GM21723 (cell line): ENCODE data around the gene BDKRB2.

Experiments used
- ATAC-seq: cut with Tn5 transposase; IDR thresholded peaks from one replicate; pipeline ENCODE4 v1.9.1; 2021; ENCODE audit warnings: mild to moderate bottlenecking, moderate library complexity; ENCODE audit not compliant: unreplicated experiment

The BDKRB2 gene

DNA sequence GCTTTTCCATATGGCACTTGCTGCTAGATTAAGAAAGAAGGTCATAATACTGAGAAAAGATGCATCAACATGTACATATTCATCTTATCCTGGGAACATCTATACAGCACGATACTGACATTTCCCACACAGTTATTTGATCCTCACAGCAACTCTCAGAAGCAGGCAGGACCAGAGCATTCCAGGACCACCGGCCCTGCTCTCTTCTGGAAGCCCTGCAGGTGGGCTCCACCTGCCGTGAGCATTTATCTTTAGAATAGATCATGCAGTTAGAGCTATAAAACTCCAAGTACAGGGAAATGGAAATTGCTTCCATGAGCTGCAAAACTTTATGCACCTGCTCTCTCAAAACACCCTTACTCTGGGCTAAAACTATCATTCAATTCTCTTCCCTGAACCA lies 45.8 kb downstream of the BDKRB2 start:
- ATAC-seq: no peak

DNA sequence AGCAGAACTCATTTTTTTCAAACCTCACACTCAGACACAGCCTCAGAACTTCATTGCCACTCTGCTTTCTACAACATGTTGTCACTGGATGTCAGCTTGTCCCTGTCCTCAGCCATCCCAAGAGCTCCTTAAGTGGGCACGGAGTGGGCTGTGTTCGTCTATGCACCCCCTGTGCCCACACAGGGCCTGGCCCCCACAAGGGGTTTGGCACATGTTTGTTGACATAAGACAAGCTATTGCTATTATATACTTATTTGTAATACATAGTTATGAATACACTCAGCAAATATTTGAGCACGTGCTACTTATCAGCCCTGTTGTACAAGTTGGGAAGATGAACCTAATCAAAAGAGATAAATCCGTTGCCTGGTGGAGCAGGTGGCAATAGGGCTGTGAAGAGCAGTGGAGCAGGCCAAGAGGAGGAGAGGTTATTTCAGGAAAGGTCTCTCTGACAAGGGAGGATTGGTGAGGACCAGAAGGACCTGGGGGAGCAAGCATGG lies 47.1 kb downstream of the BDKRB2 start:
- ATAC-seq: no peak

DNA sequence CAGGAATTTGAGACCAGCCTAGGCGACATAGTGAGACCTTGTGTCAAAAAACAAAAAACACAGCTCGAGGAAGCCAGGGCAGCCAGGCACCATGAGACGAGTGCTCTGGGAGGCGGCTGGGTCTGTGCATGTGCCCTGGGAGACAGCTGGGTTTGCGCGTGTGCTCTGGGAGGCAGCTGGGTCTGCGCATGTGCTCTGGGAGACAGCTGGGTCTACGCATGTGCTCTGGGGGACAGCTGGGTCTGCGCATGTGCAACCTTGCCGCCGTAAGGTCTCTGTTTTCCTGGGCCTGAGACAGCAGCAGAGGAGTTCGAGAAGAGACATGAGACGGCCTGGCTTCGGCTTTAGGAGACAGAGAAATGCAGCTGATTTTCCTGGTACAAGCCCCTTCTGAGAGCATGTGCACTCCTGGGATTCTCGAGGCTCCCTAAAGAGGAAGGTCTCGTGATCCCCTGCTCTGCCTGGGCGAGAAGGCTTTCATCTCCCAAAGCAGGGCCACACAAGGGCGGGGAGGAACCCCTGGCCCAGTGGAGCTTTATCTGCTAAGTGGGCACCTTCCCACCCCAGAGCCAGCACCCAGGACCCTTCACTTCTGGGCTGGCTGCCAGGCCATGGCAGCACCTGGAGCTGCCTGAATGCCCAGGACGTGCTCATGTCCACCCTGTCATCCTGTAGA lies 47.8 kb downstream of the BDKRB2 start:
- ATAC-seq: no peak

DNA sequence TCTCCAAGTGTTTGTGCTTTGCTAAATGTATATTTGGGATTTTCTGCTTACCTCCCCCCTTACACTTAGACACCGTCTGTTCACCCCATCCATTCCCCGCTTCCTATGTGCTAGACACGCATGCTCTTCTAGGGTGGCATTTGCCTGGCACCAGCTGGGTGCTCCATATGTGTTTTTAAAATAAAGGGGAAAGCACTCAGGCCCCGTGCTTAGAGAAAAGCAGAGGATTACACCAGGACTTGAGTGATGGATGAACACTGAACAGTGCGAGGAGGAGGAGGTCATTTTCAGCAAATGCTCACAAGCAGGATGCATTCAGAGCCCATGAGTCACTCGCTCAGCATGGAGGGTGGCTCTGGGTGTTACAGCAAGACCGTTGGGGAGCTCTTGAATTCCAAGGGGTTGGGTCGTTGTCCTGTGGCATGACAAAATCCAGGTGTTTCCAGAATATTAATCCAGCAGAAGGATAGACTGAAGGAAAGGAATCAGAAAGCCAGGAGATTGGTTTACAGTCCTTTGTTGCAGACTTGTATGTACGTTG lies 48.4 kb downstream of the BDKRB2 start:
- ATAC-seq: no peak

DNA sequence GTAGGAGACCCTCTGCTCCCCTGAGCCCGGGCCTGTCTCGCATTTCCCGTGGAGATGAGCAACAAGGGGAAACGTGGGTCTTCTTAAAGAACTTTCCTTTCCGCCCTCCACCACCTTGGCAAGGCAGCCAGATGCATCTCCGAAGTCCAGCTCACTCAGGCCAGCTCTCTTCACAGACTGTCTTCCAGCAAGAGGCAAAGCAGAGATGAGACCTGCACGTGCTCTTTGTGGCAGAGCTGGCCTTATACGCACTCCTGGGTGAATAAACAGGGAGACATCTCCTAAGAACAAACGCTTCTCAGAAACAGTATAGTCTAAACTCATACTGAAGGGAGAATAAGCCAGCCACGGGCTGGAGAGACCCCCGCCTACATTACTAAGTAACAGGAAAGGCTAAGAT lies 50.0 kb downstream of the BDKRB2 start:
- no peak for ATAC-seq

DNA sequence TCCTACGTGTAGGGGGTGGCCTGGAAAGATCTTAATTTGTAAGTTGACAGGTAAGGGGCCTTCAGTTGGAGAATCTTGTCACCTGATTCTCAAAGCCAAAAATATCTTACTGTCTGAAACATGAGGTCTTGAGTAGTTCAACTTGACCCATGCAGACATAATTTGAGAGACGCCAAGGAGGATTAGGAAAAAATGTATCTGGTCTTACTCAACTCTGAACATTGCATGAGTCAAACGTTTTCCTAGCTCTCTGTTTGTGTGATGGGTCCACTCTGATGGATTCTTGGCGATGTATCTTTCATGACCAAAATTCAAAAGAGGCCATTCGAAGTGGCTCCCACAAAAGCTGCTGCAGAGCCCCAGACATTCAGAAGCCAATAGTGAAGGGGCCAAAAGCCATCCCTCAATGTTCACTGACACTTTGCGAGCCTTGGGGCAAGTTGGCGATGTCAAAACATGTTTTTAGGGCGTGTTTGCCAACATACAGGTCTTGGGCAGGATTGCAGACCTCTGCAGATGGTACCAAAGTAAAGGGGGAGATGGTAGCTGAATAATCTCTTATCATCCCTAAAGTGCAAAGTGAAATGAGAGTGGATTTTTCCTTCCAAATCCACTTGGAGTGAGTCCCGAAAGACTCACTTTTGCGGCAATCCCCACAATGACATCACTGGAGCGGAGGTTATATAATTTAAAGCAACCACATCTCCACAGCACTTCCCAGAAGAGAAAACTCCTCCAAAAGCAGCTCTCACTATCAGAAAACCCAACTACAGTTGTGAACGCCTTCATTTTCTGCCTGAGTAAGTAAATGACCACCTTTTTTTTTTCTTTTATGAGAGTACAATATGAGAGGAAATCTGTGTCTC lies 51.1 kb downstream of the BDKRB2 start, which contains the start of gene BDKRB1:
Gene BDKRB1, plus strand, starts transcription at position 710 of the 866 bp plus-strand sequence. CDS start 7,473 bp downstream, outside the sequence.
- no peak for ATAC-seq

DNA sequence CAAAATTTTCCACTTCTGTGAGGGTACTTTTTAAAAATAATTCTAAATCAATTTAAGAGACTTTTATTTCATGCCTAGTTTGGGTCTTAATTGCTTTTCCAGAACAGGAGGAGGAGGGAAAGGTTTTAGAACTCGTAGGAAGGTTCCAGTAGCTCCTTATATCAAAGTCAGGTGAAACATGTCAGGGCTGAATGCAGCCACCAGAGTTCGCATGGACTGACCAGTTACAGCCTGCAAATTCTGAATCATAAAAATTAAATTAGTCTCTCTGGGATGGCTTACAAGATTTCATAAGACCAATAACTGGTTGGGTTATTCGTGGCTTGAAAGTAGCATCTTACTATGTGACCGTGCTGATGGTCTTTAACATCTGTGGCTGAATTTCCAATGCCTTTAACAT lies 51.8 kb downstream of the BDKRB2 start:
- no peak for ATAC-seq

DNA sequence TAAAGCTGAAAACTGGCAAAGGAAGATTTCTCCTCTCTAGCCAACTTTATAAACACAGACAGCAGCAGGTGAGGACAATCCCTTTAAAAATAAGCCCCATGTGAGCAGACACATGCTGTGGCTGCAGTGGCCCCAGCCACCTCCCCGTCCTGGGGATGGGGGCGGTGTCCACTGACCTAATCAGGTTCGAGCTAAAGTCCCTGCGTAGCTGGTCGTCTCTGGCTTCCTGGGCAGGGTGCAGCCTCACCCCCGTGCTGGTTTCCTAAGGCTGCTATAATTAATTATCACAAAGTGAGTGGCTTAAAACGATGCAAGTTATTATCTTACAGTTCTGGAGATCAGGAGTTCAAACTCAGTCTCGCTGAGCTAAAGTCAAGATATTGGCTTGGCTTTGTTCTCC lies 52.4 kb downstream of the BDKRB2 start:
- ATAC-seq: no peak

DNA sequence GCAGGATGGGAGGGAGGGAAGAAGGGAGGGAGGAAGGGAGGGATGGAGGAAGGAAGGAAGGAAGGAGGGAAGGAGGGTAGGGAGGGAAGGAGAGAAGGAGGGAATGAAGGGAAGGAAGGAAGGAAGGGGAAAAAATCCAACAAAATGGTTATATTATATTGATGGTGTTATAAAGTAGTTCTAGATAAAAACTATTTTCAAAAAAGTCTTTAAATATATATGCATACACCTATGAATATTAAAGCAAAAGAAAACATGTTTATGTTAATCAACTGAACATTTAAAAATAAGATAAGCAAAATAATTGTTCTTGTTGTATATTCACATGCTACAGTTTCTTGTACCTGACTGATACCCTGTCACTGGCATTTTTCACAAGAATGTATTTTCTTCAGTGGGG lies 53.3 kb downstream of the BDKRB2 start:
- ATAC-seq: no peak

DNA sequence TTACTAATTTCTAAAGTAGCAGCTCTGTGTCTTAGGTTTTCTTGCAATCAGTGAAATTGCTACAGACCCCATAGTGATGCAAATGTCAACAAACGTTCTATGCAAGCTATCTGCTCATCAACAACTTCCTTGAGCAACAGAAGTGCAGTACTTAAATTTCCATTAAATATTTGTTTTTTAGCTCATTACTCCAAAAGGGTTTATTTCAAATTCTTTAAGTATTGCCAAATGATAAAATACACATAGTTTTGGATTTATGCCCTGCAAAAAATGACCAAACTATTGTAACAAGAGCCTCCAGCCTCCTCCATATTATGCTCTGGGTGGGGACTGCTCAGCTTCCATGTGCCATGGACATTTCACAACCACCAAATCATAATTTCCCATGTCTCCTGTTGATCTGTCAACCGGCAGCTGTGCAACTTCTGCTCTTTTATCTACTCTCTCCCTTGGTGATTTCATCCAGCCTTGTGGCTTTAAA lies 55.7 kb downstream of the BDKRB2 start:
- no peak for ATAC-seq

DNA sequence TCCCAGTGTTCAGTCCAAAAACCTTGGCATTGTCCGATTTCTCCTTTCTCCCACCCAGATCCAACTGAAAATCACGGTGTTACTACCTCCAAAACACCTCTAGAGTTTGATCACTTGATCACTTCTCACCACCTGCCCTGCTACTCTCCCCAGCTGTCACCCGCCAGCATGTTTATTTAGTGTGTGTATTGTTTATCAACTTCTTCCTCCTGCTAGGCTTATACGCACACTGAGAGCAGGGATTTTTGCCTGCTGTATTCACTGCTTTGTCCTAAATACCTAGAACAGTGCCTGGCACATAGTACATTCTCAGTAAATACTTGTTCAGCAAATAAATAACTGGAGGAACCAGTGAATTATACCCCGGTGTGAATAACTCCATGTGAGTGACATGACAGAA lies 56.4 kb downstream of the BDKRB2 start:
- ATAC-seq: no peak

DNA sequence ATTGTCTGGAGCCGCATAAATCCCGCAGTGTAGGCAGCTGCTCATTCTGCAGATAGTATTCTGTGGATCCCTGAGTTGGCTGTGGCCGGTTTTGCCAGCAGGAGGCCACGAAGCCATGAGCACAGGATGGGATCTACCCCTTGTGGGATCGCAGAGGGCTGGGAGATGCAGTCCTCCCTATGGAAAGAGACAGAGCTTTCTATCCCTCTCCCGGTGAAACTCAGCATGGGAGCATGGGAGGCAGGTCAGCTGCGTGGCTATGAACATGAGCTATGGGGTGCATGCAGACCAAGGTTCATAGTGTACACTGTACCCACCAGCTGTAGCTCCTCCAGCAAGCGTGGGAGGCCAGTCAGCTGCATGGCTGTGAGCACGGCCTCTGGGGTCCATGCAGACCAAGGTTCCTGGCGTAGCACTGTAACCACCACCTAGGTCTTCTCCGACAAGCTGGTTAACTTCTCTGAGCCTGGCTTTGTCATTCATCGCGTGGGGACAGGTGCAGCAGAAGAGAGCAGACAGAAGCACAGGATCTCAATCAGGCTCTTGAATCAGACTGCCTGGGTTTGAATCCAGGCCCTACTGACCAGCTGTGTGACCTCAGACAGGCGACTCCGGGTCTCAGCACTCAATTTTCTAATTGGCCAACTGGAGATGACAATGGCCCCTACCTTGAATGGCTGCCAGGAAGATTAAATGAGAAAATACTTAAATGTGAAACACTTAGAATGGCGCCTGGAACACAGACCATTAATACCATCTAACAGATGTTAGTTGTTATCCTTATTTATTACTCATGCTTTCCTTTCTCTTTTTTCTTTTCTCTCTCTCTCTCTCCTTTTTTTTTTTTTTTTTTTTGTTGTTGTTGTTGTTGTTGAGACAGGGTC lies 57.4 kb downstream of the BDKRB2 start:
- ATAC-seq: no peak

DNA sequence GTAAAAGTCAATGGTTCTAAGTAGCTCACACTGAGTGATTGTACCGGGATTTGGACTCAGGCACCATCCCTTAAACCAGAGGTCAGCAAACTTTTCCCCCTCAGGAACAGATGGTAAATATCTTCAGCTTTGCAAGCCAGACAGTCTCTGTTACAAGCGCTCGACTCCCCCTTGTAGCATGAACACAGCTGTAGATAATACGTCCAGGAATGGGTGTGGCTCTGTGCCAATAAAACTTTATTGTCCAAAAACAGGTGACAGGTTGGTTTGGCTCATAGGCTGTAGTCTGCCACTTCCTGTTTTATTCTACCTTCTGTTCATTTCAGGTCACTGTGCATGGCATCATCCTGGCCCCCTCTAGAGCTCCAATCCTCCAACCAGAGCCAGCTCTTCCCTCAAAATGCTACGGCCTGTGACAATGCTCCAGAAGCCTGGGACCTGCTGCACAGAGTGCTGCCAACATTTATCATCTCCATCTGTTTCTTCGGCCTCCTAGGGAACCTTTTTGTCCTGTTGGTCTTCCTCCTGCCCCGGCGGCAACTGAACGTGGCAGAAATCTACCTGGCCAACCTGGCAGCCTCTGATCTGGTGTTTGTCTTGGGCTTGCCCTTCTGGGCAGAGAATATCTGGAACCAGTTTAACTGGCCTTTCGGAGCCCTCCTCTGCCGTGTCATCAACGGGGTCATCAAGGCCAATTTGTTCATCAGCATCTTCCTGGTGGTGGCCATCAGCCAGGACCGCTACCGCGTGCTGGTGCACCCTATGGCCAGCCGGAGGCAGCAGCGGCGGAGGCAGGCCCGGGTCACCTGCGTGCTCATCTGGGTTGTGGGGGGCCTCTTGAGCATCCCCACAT lies 58.9 kb downstream of the BDKRB2 start:
- ATAC-seq: no peak

DNA sequence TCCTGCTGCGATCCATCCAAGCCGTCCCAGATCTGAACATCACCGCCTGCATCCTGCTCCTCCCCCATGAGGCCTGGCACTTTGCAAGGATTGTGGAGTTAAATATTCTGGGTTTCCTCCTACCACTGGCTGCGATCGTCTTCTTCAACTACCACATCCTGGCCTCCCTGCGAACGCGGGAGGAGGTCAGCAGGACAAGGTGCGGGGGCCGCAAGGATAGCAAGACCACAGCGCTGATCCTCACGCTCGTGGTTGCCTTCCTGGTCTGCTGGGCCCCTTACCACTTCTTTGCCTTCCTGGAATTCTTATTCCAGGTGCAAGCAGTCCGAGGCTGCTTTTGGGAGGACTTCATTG lies 59.5 kb downstream of the BDKRB2 start:
- ATAC-seq: no peak

DNA sequence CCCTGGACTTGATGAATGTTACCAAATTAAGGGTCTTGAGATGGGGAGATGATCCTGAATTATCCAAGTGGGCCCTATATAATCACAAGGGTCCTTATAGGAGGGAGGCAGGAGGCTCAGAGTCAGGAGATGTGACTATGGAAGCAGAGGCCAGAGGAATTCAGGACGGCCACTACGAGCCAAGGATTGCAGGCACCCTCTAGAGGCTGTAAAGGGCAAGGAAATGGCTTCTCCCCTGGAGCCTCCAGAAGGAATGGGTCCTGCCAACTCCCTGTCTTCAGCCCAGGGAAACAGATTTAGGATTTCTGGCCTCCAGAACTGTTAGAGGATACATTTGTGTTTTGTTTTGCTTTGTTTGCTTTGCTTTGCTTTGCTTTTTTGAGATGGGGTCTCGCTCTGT lies 60.2 kb downstream of the BDKRB2 start:
- no peak for ATAC-seq

DNA sequence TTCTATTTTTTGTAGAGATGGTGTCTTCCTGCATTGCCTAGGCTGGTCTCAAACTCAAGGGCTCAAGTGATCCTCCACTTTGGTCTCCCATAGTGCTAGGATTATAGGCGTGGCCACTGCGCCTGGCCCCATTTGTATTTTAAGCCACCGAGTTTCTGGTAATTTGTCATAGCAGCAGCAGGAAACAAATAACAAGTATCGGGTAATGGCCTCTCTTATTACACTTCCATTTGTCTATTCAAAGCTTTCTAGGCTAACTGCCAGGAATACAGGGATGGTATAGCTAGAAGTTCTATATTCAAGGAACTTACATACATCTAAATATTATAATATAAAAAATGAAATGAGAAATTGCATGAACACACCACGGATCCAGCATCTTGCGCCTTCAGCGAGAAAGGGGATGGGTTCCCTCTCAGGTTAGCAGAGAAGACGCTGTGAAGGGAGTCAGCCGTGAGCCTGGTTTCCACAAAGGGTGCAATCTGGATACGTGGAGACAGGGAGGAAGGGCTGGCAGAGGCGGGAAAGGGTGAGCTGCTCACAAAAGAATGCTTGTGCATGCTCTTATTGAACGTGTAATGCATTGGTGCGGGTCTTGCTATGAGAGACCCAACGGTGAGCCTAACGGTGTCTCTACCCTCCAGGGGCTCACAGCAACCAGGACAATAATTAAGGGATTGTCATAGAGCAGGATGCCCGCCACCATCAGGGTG lies 60.9 kb downstream of the BDKRB2 start:
- no peak for ATAC-seq

DNA sequence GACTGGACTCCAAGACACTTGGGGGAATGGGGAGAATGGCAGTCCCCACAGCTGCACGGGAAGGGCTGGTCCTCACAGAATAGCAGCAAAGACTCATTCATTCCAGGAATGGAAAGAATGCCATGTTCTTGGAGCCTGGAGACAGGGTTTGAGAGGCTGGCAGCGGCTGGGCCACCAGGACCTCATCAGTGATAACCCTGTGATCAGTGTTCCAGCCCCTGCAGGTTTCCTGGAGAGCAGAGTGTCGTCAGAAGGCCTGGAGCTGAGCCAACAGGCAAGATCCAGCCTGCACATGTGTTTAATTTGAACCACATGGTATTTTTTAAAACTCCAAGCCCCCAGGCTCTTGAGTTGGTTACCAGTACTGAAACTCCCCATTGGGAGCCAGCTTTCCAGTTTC lies 62.7 kb downstream of the BDKRB2 start:
- ATAC-seq: no peak

DNA sequence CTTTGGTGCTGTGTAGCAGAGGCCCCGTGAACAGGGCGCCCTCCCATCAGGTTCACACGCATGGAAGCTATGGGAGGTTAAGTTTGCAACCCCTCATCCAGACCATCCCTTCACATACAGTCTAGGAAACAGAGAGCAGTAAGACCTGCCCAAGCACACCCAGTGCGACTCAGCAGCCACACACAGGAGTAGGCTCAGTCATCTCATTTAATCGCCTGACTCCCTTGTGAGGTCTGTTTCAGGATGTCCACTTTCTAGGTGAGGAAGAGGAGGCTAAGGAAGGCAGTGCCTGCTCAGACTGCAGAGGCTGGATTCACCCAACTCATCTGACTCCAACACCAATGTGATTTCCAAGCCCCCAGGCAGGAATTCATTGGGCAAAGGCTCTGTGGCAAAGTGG lies 63.3 kb downstream of the BDKRB2 start:
- no peak for ATAC-seq
